Fibroblast of gingiva (primary cell): ENCODE measurements around the gene TMEM141.

Experiments
- DNase-seq: peaks from one replicate; pipeline ENCODE4 v3.0.0-alpha.2; 2011; ENCODE audit warnings: low read depth

Gene TMEM141

GRCh38 chr9:136814725-136815421 is 23.7 kb downstream of the TMEM141 start:
- no peak for DNase-seq

GRCh38 chr9:136815422-136815782 is 24.3 kb downstream of the TMEM141 start:
- no peak for DNase-seq

- DNase-seq: no peak
Measured at GRCh38 chr9:136820971-136821825, 30.1 kb downstream of the TMEM141 start.

- DNase-seq: no peak
Measured at GRCh38 chr9:136821826-136822544, 30.8 kb downstream of the TMEM141 start.

GRCh38 chr9:136823136-136824046 is 32.2 kb downstream of the TMEM141 start:
- no peak for DNase-seq

GRCh38 chr9:136824496-136825225 is 33.5 kb downstream of the TMEM141 start:
- no peak for DNase-seq

- no peak for DNase-seq
Measured at GRCh38 chr9:136825295-136826187, 34.4 kb downstream of the TMEM141 start.

- no peak for DNase-seq
Measured at GRCh38 chr9:136826188-136826541, 35.0 kb downstream of the TMEM141 start.

GRCh38 chr9:136826703-136827582 is 35.8 kb downstream of the TMEM141 start:
- DNase-seq: no peak

- DNase-seq: no peak
Measured at GRCh38 chr9:136827794-136828473, 36.8 kb downstream of the TMEM141 start.

GRCh38 chr9:136828474-136829140 is 37.5 kb downstream of the TMEM141 start:
- DNase-seq: no peak

GRCh38 chr9:136829412-136829811 is 38.3 kb downstream of the TMEM141 start:
- no peak for DNase-seq

GRCh38 chr9:136829981-136830885 is 39.1 kb downstream of the TMEM141 start:
- no peak for DNase-seq

- DNase-seq: no peak
Measured at GRCh38 chr9:136831002-136831719, 40.0 kb downstream of the TMEM141 start.

- DNase-seq: no peak
Measured at GRCh38 chr9:136831720-136832104, 40.6 kb downstream of the TMEM141 start.

GRCh38 chr9:136832581-136832980 is 41.4 kb downstream of the TMEM141 start:
- DNase-seq: no peak
